Left lung (tissue), 10 donors: ENCODE data around the gene EHD4. TPM values are rescaled to one million over a fixed set of nuclear protein-coding genes. Genes with fewer than 3 reads are reported as not detected.
A peak's percentile ranks its signal among the peaks of the same experiment; 100 is the strongest.

Source experiments
- ATAC-seq: fragments of 200-7000 bp; cut with Tn5 transposase; one replicate; pipeline ENCODE4 v1.9.1; 2020; ENCODE audit warnings: moderate library complexity
- DNase-seq, 4 donors: peaks; one replicate each; pipeline ENCODE4 v3.0.0-alpha.2; 2013 to 2020
- H3K27ac ChIP-seq, 2 donors: fragments of 200-600 bp; sonication (generic) in 1 of 2; one replicate each; pipeline versions ENCODE4 v1.5.0 to v1.8.0; 2020 to 2021
- H3K27me3 ChIP-seq, 2 donors: fragments of 200-600 bp; sonication (generic) in 1 of 2; one replicate each; pipeline versions ENCODE4 v1.5.0 to v1.8.0; 2020 to 2021
- H3K36me3 ChIP-seq, 2 donors: fragments of 200-600 bp; sonication (generic) in 1 of 2; one replicate each; pipeline versions ENCODE4 v1.5.0 to v1.8.0; 2020 to 2021
- H3K4me1 ChIP-seq, 2 donors: fragments of 200-600 bp; one replicate each; pipeline ENCODE4 v1.8.0; 2021
- H3K4me3 ChIP-seq, 2 donors: fragments of 200-600 bp; sonication (generic) in 1 of 2; one replicate each; pipeline versions ENCODE4 v1.5.0 to v1.8.0; 2020 to 2021; ENCODE audit warnings: mild to moderate bottlenecking in 1 of 2
- H3K9me3 ChIP-seq, 2 donors: fragments of 200-600 bp; sonication (generic) in 1 of 2; one replicate each; pipeline versions ENCODE4 v1.5.0 to v1.8.0; 2020 to 2021
- intact Hi-C, 2 donors: fragments of 100-400 bp; cut with DNase I; formaldehyde crosslinking; loops; one replicate each; pipeline versions ENCODE4 v1.11.2 to v1.14.2; 2022
- polyA plus RNA-seq, 6 donors: library from polyadenylated mRNA; unstranded; fragments of 120-200 nt; gene quantifications; one replicate each; pipeline ENCODE4 v1.2.1, GENCODE V29; 2013; ENCODE audit not compliant: insufficient read length in 6 of 6
- total RNA-seq, 2 donors: library from RNA; stranded (reverse); fragmentation: NEBNext Ultra II Directional; extraction: Animal tissue kit (Norgen Biotek cat#: 25700); gene quantifications; one replicate each; pipeline ENCODE4 v1.2.1, GENCODE V29; 2021
- TF ChIP-seq, protein P1 (sequence below), 2 donors: fragments of 200-600 bp; sonication (generic) in 1 of 2; IDR thresholded peaks; one replicate each; pipeline versions ENCODE4 v1.5.0 to v1.8.0; 2021; ENCODE audit warnings: antibody characterized with exemption in 2 of 2
- donor health status: DM: no; HTN: yes; CAD: no.
- donor health status: DM: no; HTN: no; CAD: no.

Gene EHD4
- total and polyA plus RNA-seq, 8 donors = 11.7 to 32.6 (median 13.1) TPM

GRCh38 chr15:41901431-41901830 is 70.9 kb downstream of the EHD4 start:
- H3K27me3 ChIP-seq = no peaks in the 10 kb centered on the region
- ATAC-seq (no peak), DNase-seq (no peak)
- no peaks in the 10 kb centered on the region for H3K9me3 ChIP-seq
- peaks cover 0 to 79% of the 10 kb centered on the region in 2 donors for H3K36me3 ChIP-seq
- no peak overlapping the region for H3K4me3 ChIP-seq
- TF ChIP-seq, protein P1, sequence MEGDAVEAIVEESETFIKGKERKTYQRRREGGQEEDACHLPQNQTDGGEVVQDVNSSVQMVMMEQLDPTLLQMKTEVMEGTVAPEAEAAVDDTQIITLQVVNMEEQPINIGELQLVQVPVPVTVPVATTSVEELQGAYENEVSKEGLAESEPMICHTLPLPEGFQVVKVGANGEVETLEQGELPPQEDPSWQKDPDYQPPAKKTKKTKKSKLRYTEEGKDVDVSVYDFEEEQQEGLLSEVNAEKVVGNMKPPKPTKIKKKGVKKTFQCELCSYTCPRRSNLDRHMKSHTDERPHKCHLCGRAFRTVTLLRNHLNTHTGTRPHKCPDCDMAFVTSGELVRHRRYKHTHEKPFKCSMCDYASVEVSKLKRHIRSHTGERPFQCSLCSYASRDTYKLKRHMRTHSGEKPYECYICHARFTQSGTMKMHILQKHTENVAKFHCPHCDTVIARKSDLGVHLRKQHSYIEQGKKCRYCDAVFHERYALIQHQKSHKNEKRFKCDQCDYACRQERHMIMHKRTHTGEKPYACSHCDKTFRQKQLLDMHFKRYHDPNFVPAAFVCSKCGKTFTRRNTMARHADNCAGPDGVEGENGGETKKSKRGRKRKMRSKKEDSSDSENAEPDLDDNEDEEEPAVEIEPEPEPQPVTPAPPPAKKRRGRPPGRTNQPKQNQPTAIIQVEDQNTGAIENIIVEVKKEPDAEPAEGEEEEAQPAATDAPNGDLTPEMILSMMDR (IDR thresholded peaks at IDR 0.05) = no peak
- intact Hi-C loops = no loop called here
- no peak overlapping the region for H3K27ac ChIP-seq
- peaks cover 0 to 6% of the 10 kb centered on the region in 2 donors for H3K4me1 ChIP-seq

GRCh38 chr15:41900526-41901380 is 71.6 kb downstream of the EHD4 start:
- Histone ChIP-seq H3K9me3 (no peaks in the 10 kb centered on the region), H3K4me1 (peaks cover 0 to 6% of the 10 kb centered on the region in 2 donors), H3K27ac (no peak overlapping the region), H3K4me3 (no peak overlapping the region), H3K36me3 (peaks cover 0 to 72% of the 10 kb centered on the region in 2 donors), H3K27me3 (no peaks in the 10 kb centered on the region)
- TF ChIP-seq, protein P1 (IDR thresholded peaks at IDR 0.05) = no peak
- DNase-seq (no peak), ATAC-seq (no peak)
- intact Hi-C loops = no loop called here

GRCh38 chr15:41899854-41900442 is 72.4 kb downstream of the EHD4 start:
- ATAC-seq (no peak), DNase-seq (no peak)
- H3K27me3 ChIP-seq = no peaks in the 10 kb centered on the region
- peaks cover 0 to 65% of the 10 kb centered on the region in 2 donors for H3K36me3 ChIP-seq
- peaks cover 3 to 12% of the 10 kb centered on the region in 2 donors for H3K4me1 ChIP-seq
- TF ChIP-seq, protein P1 (IDR thresholded peaks at IDR 0.05) = no peak
- intact Hi-C loops = no loop called here
- no peak overlapping the region for H3K27ac ChIP-seq
- no peaks in the 10 kb centered on the region for H3K9me3 ChIP-seq
- no peak overlapping the region for H3K4me3 ChIP-seq

DNA sequence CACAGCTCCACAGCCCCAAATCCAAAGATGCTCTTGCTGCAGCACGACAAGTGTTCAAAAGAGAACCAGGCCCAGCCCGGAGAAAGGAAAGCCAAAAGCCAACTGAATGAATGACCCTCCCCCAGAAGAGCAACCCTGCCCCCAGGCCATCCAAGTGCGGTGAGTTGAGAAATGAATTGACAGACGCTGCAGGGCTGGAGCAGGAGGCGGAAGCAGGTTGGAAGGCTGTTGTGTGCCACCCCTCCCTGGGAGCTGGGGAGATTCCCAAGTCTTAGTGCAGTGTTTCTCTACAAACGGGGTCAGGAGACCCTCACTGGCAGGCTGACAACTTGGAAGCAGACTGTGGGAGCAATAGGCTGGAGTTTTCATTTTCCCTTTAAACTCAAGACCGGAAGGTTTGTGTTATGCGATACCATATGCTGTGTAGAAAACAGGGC is 75.0 kb downstream of the EHD4 start:
- peaks cover 13 to 28% of the 10 kb centered on the region in 2 donors for H3K4me1 ChIP-seq
- no peak overlapping the region for H3K4me3 ChIP-seq
- DNase-seq (peak in 1 of 4 donors; percentile 55), ATAC-seq (no peak)
- TF ChIP-seq, protein P1 (IDR thresholded peaks at IDR 0.05) = no peak
- no peaks in the 10 kb centered on the region for H3K9me3 ChIP-seq
- peak overlapping the region in 1 of 2 donors; percentile 10 for H3K27ac ChIP-seq
- H3K36me3 ChIP-seq = peaks cover 0 to 50% of the 10 kb centered on the region in 2 donors
- intact Hi-C loops = no loop called here
- no peaks in the 10 kb centered on the region for H3K27me3 ChIP-seq

GRCh38 chr15:41896566-41896965 is 75.8 kb downstream of the EHD4 start:
- no peak overlapping the region for H3K27ac ChIP-seq
- DNase-seq (no peak), ATAC-seq (no peak)
- intact Hi-C loops = no loop called here
- no peaks in the 10 kb centered on the region for H3K9me3 ChIP-seq
- H3K27me3 ChIP-seq = no peaks in the 10 kb centered on the region
- TF ChIP-seq, protein P1 (IDR thresholded peaks at IDR 0.05) = no peak
- H3K4me3 ChIP-seq = no peak overlapping the region
- peaks cover 0 to 46% of the 10 kb centered on the region in 2 donors for H3K36me3 ChIP-seq
- peaks cover 13 to 28% of the 10 kb centered on the region in 2 donors for H3K4me1 ChIP-seq
